ENCODE results near the gene SH3GL1.

The SH3GL1 gene

DNA sequence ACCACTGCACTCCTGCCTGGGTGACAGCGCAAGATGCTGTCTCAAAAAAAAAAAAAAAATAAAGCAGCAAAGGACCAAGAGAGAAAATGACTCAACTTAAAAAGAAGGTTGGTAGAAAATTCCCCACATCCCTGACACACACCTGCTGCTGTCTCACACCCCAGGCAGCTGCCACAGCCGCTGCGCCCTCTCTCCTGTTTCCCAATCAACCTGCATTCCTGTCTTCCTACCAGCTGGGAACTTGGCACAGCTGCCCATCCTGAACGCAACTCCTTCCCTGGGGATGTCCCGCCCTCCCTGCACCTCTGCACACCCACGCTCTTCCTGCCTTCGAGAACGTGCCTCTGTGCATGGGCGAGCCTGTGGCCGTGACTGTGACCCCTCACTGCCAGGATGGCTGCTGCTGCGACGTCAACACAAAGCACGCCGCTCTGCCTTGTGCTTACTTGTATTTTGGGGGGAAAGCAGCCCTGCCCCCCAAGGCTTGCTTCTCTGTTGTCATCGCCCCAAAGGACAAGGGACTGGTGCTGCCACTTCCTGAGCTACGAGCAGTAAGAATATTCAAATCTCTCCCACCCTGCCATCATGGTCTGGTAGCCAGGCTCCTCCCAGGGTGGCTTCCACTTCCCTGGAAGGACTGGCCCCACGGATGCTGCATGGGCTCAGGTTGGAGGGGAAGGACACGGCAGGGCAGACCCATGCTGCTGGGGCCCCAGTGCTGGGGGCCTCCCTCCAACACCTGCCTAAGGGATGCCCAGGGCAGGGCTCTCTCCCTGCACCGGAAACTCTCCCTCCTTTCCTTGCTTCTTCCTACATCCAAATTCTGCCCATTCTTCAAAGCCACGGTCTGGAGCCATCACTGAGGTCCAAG, 20.7 kb downstream of the SH3GL1 start:
- Histone ChIP-seq H3F3A (ENCODE audit: insufficient read depth, low read length) (no peaks in the 10 kb centered on the region), H3K9me2 (replicated peaks; ENCODE audit: insufficient read depth, low read length) (no peaks in the 10 kb centered on the region), H2AFZ (ENCODE audit: low read length) (no peak overlapping the region), H3K4me2 (ENCODE audit: low read depth, low read length) (no peak overlapping the region), H3K9ac (ENCODE audit: low read length) (no peak overlapping the region), H3K36me3 (replicated peaks; ENCODE audit: insufficient read depth, low read length) (no peaks in the 10 kb centered on the region; the same call in 1 of the 2 replicates), H4K20me1 (ENCODE audit: insufficient read depth, low read length) (peaks cover 27% of the 10 kb centered on the region), H3K27me3 (replicated peaks; ENCODE audit: insufficient read depth, low read length) (no peaks in the 10 kb centered on the region), H3K79me2 (ENCODE audit: low read length) (peaks cover 98% of the 10 kb centered on the region), H3K4me3 (ENCODE audit: low read length) (no peak overlapping the region), H3K27ac (ENCODE audit: low read length) (no peak overlapping the region), H3K4me1 (ENCODE audit: low read length) (no peaks in the 10 kb centered on the region), H3K9me3 (replicated peaks; ENCODE audit: insufficient read depth, low read length) (no peaks in the 10 kb centered on the region)
- TF ChIP-seq EZH2 (optimal IDR thresholded peaks at IDR 0.05; ENCODE audit: low read depth, low read length), result no peak
- TF ChIP-seq, protein P1, sequence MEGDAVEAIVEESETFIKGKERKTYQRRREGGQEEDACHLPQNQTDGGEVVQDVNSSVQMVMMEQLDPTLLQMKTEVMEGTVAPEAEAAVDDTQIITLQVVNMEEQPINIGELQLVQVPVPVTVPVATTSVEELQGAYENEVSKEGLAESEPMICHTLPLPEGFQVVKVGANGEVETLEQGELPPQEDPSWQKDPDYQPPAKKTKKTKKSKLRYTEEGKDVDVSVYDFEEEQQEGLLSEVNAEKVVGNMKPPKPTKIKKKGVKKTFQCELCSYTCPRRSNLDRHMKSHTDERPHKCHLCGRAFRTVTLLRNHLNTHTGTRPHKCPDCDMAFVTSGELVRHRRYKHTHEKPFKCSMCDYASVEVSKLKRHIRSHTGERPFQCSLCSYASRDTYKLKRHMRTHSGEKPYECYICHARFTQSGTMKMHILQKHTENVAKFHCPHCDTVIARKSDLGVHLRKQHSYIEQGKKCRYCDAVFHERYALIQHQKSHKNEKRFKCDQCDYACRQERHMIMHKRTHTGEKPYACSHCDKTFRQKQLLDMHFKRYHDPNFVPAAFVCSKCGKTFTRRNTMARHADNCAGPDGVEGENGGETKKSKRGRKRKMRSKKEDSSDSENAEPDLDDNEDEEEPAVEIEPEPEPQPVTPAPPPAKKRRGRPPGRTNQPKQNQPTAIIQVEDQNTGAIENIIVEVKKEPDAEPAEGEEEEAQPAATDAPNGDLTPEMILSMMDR (IDR thresholded peaks at IDR 0.05; ENCODE audit: low read length), result no peak
- no peak for TF ChIP-seq EZH2phosphoT487 (IDR thresholded peaks at IDR 0.05; ENCODE audit: low read length)
- no peak for DNase-seq

DNA sequence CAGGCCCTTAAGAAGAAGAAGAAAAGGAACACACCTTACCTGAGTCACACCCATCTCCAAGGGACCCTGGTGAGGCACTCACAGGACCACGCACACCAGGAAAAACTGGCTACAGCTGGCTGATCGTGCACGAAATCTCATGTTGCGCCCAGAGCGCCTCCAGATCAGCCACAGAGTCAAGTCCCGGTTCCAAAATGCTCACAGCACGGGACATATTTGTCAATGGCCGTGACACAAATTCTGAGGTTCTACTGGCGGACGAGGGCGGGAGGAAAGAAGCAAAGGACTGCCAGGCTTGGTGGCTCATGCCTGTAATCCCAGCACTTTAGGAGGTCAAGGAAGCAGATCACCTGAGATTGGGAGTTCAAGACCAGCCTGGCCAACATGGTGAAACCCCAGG, 21.5 kb downstream of the SH3GL1 start:
- Histone ChIP-seq H3K4me2 (ENCODE audit: low read depth, low read length) (no peak overlapping the region), H3K4me1 (ENCODE audit: low read length) (no peaks in the 10 kb centered on the region), H3K27me3 (replicated peaks; ENCODE audit: insufficient read depth, low read length) (no peaks in the 10 kb centered on the region), H3K9me3 (replicated peaks; ENCODE audit: insufficient read depth, low read length) (no peaks in the 10 kb centered on the region), H3K36me3 (replicated peaks; ENCODE audit: insufficient read depth, low read length) (no peaks in the 10 kb centered on the region; the same call in 1 of the 2 replicates), H3F3A (ENCODE audit: insufficient read depth, low read length) (no peaks in the 10 kb centered on the region), H3K4me3 (ENCODE audit: low read length) (no peak overlapping the region), H3K9ac (ENCODE audit: low read length) (no peak overlapping the region), H2AFZ (ENCODE audit: low read length) (no peak overlapping the region), H4K20me1 (ENCODE audit: insufficient read depth, low read length) (peaks cover 24% of the 10 kb centered on the region), H3K27ac (ENCODE audit: low read length) (no peak overlapping the region), H3K9me2 (replicated peaks; ENCODE audit: insufficient read depth, low read length) (no peaks in the 10 kb centered on the region), H3K79me2 (ENCODE audit: low read length) (peaks cover 98% of the 10 kb centered on the region)
- no peak for DNase-seq
- no peak for TF ChIP-seq EZH2phosphoT487 (IDR thresholded peaks at IDR 0.05; ENCODE audit: low read length)
- no peak for TF ChIP-seq EZH2 (optimal IDR thresholded peaks at IDR 0.05; ENCODE audit: low read depth, low read length)
- TF ChIP-seq, protein P1 (IDR thresholded peaks at IDR 0.05; ENCODE audit: low read length), result no peak

DNA sequence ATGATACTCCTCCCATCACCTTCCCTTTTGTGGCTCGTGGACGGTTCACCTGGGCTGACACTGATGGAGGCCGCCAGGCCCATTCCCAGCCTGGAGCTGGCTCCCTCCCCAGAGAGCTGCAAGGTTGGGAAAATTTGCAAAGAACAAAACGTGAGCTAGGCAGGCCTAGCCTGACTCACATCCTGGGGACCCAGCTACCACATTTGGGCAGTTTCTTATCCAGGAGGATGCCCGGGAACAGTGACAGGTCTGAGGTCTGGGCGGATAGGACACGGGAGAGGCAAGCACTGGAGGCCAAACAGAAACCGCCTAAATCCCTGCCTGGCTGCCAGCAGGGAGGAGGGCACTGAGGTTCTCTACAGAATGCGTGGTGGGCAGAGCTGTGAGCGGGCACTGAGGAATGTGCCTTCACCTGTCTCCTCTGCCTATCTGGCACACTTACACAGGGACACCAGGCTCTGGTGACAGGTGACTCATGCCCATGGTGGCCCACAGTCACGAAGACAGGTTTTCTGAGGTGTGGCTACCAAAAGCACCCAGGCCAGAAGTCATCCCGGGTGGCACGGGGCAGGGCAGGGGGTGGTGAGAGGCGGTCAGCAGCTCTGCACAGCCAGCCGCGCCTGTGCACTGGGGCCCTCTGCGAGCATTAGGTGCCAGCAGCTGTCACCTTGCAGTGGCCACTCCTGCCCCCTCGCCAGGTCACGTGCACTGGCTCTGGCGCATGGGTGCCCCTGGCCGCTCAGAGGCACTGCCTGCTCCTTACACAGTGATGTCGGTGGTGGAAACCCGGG, 23.2 kb downstream of the SH3GL1 start:
- peaks cover 20% of the 10 kb centered on the region for H4K20me1 ChIP-seq (ENCODE audit: insufficient read depth, low read length)

More for the DNA sequence above, 23.2 kb downstream of the SH3GL1 start:
- Histone ChIP-seq H3F3A (ENCODE audit: insufficient read depth, low read length) (no peaks in the 10 kb centered on the region), H3K79me2 (ENCODE audit: low read length) (peaks cover 99% of the 10 kb centered on the region), H3K4me1 (ENCODE audit: low read length) (no peaks in the 10 kb centered on the region), H3K9me3 (replicated peaks; ENCODE audit: insufficient read depth, low read length) (no peaks in the 10 kb centered on the region), H3K9ac (ENCODE audit: low read length) (no peak overlapping the region), H3K9me2 (replicated peaks; ENCODE audit: insufficient read depth, low read length) (no peaks in the 10 kb centered on the region), H3K27me3 (replicated peaks; ENCODE audit: insufficient read depth, low read length) (no peaks in the 10 kb centered on the region), H3K4me3 (ENCODE audit: low read length) (no peak overlapping the region), H3K27ac (ENCODE audit: low read length) (no peak overlapping the region), H3K36me3 (replicated peaks; ENCODE audit: insufficient read depth, low read length) (no peaks in the 10 kb centered on the region), H2AFZ (ENCODE audit: low read length) (no peak overlapping the region), H3K4me2 (ENCODE audit: low read depth, low read length) (no peak overlapping the region)
- TF ChIP-seq EZH2phosphoT487 (IDR thresholded peaks at IDR 0.05; ENCODE audit: low read length), result no peak
- TF ChIP-seq EZH2 (optimal IDR thresholded peaks at IDR 0.05; ENCODE audit: low read depth, low read length), result no peak
- TF ChIP-seq, protein P1 (IDR thresholded peaks at IDR 0.05; ENCODE audit: low read length), result no peak
- no peak for DNase-seq
